H9 (cell line): Measurements from ENCODE around the gene SORCS2. TPM values are rescaled to one million over a fixed set of nuclear protein-coding genes. Genes with fewer than 3 reads are reported as not detected.

Source experiments
- DNase-seq: peaks from one replicate; pipeline ENCODE4 v3.0.0-alpha.2; 2017
- H2AFZ ChIP-seq: one replicate; pipeline ENCODE4 v1.6.1; 2013; ENCODE audit warnings: mild to moderate bottlenecking, low read length, control low read depth, moderate library complexity
- H2AK5ac ChIP-seq: 2 replicates; pipeline ENCODE4 v1.6.1; 2013; ENCODE audit warnings: low read length, control low read depth, mixed read lengths; ENCODE audit not compliant: insufficient read length
- H2BK120ac ChIP-seq: one replicate; pipeline ENCODE4 v1.6.1; 2013; ENCODE audit warnings: low read depth, mild to moderate bottlenecking, low read length, control low read depth, inconsistent platforms; ENCODE audit not compliant: poor library complexity, severe bottlenecking
- H2BK12ac ChIP-seq: 2 replicates; pipeline ENCODE4 v1.6.1; 2013; ENCODE audit warnings: low read length, control low read depth, mixed read lengths, low read depth; ENCODE audit not compliant: insufficient read length
- H2BK15ac ChIP-seq: 2 replicates; pipeline ENCODE4 v1.6.1; 2013; ENCODE audit warnings: low read depth, low read length, control low read depth
- H2BK20ac ChIP-seq: one replicate; pipeline ENCODE4 v1.6.1; 2013; ENCODE audit warnings: low read depth, mild to moderate bottlenecking, low read length, control low read depth, inconsistent platforms; ENCODE audit not compliant: poor library complexity, severe bottlenecking
- H2BK5ac ChIP-seq: 2 replicates; pipeline ENCODE4 v1.6.1; 2013; ENCODE audit warnings: low read length, control low read depth, mixed read lengths; ENCODE audit not compliant: insufficient read length
- H3K14ac ChIP-seq: 2 replicates; pipeline ENCODE4 v1.6.1; 2013; ENCODE audit warnings: low read length, control low read depth; ENCODE audit not compliant: insufficient read depth
- H3K18ac ChIP-seq: 2 replicates; pipeline ENCODE4 v1.6.1; 2013; ENCODE audit warnings: low read depth, mild to moderate bottlenecking, mixed read lengths, low read length, control low read depth; ENCODE audit not compliant: insufficient read length
- H3K23ac ChIP-seq: 2 replicates; pipeline ENCODE4 v1.6.1; 2013; ENCODE audit warnings: low read length, control low read depth, mixed read lengths, low read depth; ENCODE audit not compliant: insufficient read length
- H3K23me2 ChIP-seq: 2 replicates; pipeline ENCODE4 v1.6.1; 2013; ENCODE audit warnings: low read depth, mild to moderate bottlenecking, mixed read lengths, low read length, control low read depth; ENCODE audit not compliant: insufficient read length, poor library complexity, severe bottlenecking
- H3K27ac ChIP-seq: 2 replicates; pipeline ENCODE4 v1.5.1; 2013; ENCODE audit warnings: low read length, control low read depth, mixed read lengths, low read depth; ENCODE audit not compliant: insufficient read length
- H3K27me3 ChIP-seq: 2 replicates; pipeline ENCODE4 v1.6.1; 2013; ENCODE audit warnings: low read length, control low read depth, inconsistent platforms; ENCODE audit not compliant: insufficient read depth
- H3K4ac ChIP-seq: 2 replicates; pipeline ENCODE4 v1.6.1; 2013; ENCODE audit warnings: low read depth, mild to moderate bottlenecking, control low read depth, inconsistent platforms, low read length, moderate library complexity
- H3K4me1 ChIP-seq: 2 replicates; pipeline ENCODE4 v1.6.1; 2013; ENCODE audit warnings: low read length, control low read depth, inconsistent platforms; ENCODE audit not compliant: insufficient read depth
- H3K4me2 ChIP-seq: 2 replicates; pipeline ENCODE4 v1.6.1; 2013; ENCODE audit warnings: low read length, control low read depth, mixed read lengths; ENCODE audit not compliant: insufficient read length, insufficient read depth
- H3K56ac ChIP-seq: 2 replicates; pipeline ENCODE4 v1.6.1; 2013; ENCODE audit warnings: low read depth, mild to moderate bottlenecking, mixed read lengths, low read length, control low read depth; ENCODE audit not compliant: insufficient read length
- H3K79me1 ChIP-seq: 2 replicates; pipeline ENCODE4 v1.6.1; 2013; ENCODE audit warnings: low read depth, mild to moderate bottlenecking, moderate library complexity, low read length, control low read depth, inconsistent platforms; ENCODE audit not compliant: insufficient read depth, poor library complexity, severe bottlenecking
- H3K79me2 ChIP-seq: 2 replicates; pipeline ENCODE4 v1.6.1; 2013; ENCODE audit warnings: low read length, control low read depth, inconsistent platforms; ENCODE audit not compliant: insufficient read depth
- H3K9ac ChIP-seq: 2 replicates; pipeline ENCODE4 v1.6.1; 2013; ENCODE audit warnings: low read length, control low read depth, mixed read lengths; ENCODE audit not compliant: insufficient read length; ENCODE audit errors: extremely low read depth
- H3K9me3 ChIP-seq: one replicate; pipeline ENCODE4 v1.6.1; 2013; ENCODE audit warnings: low read depth, low read length, inconsistent platforms; ENCODE audit not compliant: control insufficient read depth
- H3T11ph ChIP-seq: one replicate; pipeline ENCODE4 v1.6.1; 2013; ENCODE audit warnings: mild to moderate bottlenecking, low read length, control low read depth, inconsistent platforms
- H4K20me1 ChIP-seq: one replicate; pipeline ENCODE4 v1.6.1; 2013; ENCODE audit not compliant: control insufficient read depth, insufficient read length, insufficient read depth
- H4K5ac ChIP-seq: 2 replicates; pipeline ENCODE4 v1.6.1; 2013; ENCODE audit warnings: low read depth, mild to moderate bottlenecking, mixed read lengths, low read length, control low read depth; ENCODE audit not compliant: insufficient read length
- H4K8ac ChIP-seq: replicated peaks from 2 replicates; pipeline ENCODE4 v1.6.1; 2013; ENCODE audit warnings: low read length, control low read depth, mixed read lengths, low read depth; ENCODE audit not compliant: insufficient read length
- H4K91ac ChIP-seq: 2 replicates; pipeline ENCODE4 v1.6.1; 2013; ENCODE audit warnings: low read depth, mild to moderate bottlenecking, moderate library complexity, mixed read lengths, low read length, control low read depth; ENCODE audit not compliant: insufficient read length
- H3K27ac Mint-ChIP-seq, 3 experiments: 2 replicates in 2 of 3; 3 replicates in 1 of 3; pipeline ENCODE4 v1.8.0; 2020 to 2021; ENCODE audit warnings: mixed read lengths in 3 of 3, mild to moderate bottlenecking in 1 of 3, moderate library complexity in 1 of 3
- H3K27me3 Mint-ChIP-seq: 2 replicates; pipeline ENCODE4 v1.8.0; 2021; ENCODE audit warnings: low read depth, mild to moderate bottlenecking, moderate library complexity, mixed read lengths
- H3K36me3 Mint-ChIP-seq, 3 experiments: 2 replicates in 2 of 3; 3 replicates in 1 of 3; pipeline ENCODE4 v1.8.0; 2020 to 2021; ENCODE audit warnings: low read depth in 3 of 3, mixed read lengths in 3 of 3; ENCODE audit not compliant: insufficient read depth in 1 of 3
- H3K4me1 Mint-ChIP-seq, 2 experiments: 2 replicates each; pipeline ENCODE4 v1.8.0; 2020; ENCODE audit warnings: mixed read lengths in 2 of 2
- H3K4me3 Mint-ChIP-seq, 2 experiments: 2 replicates in 1 of 2; 3 replicates in 1 of 2; pipeline ENCODE4 v1.8.0; 2020 to 2021; ENCODE audit warnings: mild to moderate bottlenecking in 2 of 2, mixed read lengths in 2 of 2, moderate library complexity in 1 of 2
- H3K9me3 Mint-ChIP-seq, 2 experiments: 2 replicates in 1 of 2; 3 replicates in 1 of 2; pipeline ENCODE4 v1.8.0; 2020; ENCODE audit warnings: mild to moderate bottlenecking in 2 of 2, mixed read lengths in 2 of 2, moderate library complexity in 1 of 2
- CTCF ChIP-seq: fragments of 200-600 bp; sonication (generic); conservative IDR thresholded peaks from 3 replicates; pipeline ENCODE4 v1.8.0; 2021; ENCODE audit warnings: antibody characterized with exemption, mild to moderate bottlenecking
- WGBS: extraction: QIAGEN DNeasy Blood & Tissue Kit; methylation state at CpG from one replicate; pipeline ENCODE4 v1.1.7; 2013; ENCODE audit warnings: missing lambda C conversion rate, low lambda C conversion rate, mixed read lengths; ENCODE audit not compliant: insufficient read length; ENCODE audit errors: extremely low coverage; 5-methylcytosine and 5-hydroxymethylcytosine counted together
- total RNA-seq: library from RNA; stranded (reverse); gene quantifications from 2 replicates; pipeline ENCODE4 v1.2.1, GENCODE V29; 2021

SORCS2 gene
- total RNA-seq, 1 experiment from 2014 or later = 0.57 TPM

GRCh38 chr4:7171191-7171900 is 21.0 kb upstream of the SORCS2 start:
- Histone ChIP-seq H3K4ac (no peak overlapping the region), H3K4me2 (no peak overlapping the region), H3K14ac (no peak overlapping the region), H4K20me1 (peaks cover 2% of the 10 kb centered on the region), H3K27me3 (no peaks in the 10 kb centered on the region), H3K23me2 (no peaks in the 10 kb centered on the region), H2BK15ac (no peak overlapping the region), H3K56ac (no peak overlapping the region), H3T11ph (no peak overlapping the region), H2BK20ac (no peak overlapping the region), H2BK120ac (no peak overlapping the region), H3K27ac (no peak overlapping the region), H3K4me1 (no peaks in the 10 kb centered on the region), H3K9me3 (no peaks in the 10 kb centered on the region), H2BK12ac (no peak overlapping the region), H3K79me1 (no peaks in the 10 kb centered on the region), H3K79me2 (no peaks in the 10 kb centered on the region), H2AFZ (no peak overlapping the region), H2AK5ac (no peak overlapping the region), H2BK5ac (no peak overlapping the region), H3K18ac (no peak overlapping the region), H4K91ac (no peak overlapping the region), H3K9ac (no peak overlapping the region), H3K23ac (no peak overlapping the region), H4K5ac (no peak overlapping the region), H4K8ac (no peak overlapping the region)
- H3K27me3 Mint-ChIP-seq = peaks cover 16% of the 10 kb centered on the region
- H3K4me3 Mint-ChIP-seq = no peak overlapping the region
- H3K9me3 Mint-ChIP-seq = no peaks in the 10 kb centered on the region
- no CpG with 5 or more reads among the region's 4 CpGs for WGBS
- no peak for TF ChIP-seq CTCF
- no peaks in the 10 kb centered on the region for H3K36me3 Mint-ChIP-seq
- H3K27ac Mint-ChIP-seq = no peak overlapping the region
- peak; percentile 6 for DNase-seq
- no peaks in the 10 kb centered on the region for H3K4me1 Mint-ChIP-seq
